Right lobe of liver (tissue), 4 donors: ENCODE measurements around the gene MAGEB17.

ENCODE experiments used
- POLR2A ChIP-seq: fragments of 450-650 bp; IDR thresholded peaks from one replicate; pipeline ENCODE4 v1.6.1; 2017; ENCODE audit warnings: antibody characterized with exemption, mild to moderate bottlenecking
- TF ChIP-seq, protein P1 (sequence below), 4 donors: fragments of 200-600 bp in 3 of 4; fragments of 450-650 bp in 1 of 4; IDR thresholded peaks; one replicate each; pipeline versions ENCODE4 v1.5.1 to v1.8.0; 2016 to 2022; ENCODE audit warnings: antibody characterized with exemption in 4 of 4, mild to moderate bottlenecking in 2 of 4
- donor health status: DM: no; HTN: no; CAD: no.
- donor health status: DM: no; HTN: no; CAD: no.
- donor health status: DM: no; HTN: yes; CAD: no.

DNA sequence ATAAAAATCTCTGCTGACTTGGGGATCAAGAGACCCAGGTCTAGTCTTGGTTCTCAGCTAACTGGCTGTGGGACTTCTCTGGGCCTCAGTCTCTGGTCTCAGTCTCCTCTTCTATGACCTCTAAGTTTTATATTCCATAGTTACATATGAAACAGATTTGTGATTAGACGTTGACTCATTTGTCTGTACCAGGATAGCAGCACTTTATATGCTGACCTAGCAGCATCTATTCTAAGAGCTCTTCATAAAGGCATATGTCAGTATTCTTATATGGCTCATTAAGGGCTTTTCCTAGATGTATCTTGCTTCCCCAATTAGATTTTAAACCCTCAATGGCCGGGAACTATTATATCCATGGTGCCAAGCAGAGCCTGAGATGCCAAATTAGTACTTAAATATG, 31.2 kb upstream of the MAGEB17 start:
- TF ChIP-seq, protein P1, sequence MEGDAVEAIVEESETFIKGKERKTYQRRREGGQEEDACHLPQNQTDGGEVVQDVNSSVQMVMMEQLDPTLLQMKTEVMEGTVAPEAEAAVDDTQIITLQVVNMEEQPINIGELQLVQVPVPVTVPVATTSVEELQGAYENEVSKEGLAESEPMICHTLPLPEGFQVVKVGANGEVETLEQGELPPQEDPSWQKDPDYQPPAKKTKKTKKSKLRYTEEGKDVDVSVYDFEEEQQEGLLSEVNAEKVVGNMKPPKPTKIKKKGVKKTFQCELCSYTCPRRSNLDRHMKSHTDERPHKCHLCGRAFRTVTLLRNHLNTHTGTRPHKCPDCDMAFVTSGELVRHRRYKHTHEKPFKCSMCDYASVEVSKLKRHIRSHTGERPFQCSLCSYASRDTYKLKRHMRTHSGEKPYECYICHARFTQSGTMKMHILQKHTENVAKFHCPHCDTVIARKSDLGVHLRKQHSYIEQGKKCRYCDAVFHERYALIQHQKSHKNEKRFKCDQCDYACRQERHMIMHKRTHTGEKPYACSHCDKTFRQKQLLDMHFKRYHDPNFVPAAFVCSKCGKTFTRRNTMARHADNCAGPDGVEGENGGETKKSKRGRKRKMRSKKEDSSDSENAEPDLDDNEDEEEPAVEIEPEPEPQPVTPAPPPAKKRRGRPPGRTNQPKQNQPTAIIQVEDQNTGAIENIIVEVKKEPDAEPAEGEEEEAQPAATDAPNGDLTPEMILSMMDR (IDR thresholded peaks at IDR 0.05), result no peak
- TF ChIP-seq POLR2A, result no peak
